Smooth muscle cell of bladder (primary cell): ENCODE data around the gene VSIG8. TPM values are rescaled to one million over a fixed set of nuclear protein-coding genes. Genes with fewer than 3 reads are reported as not detected.

Experiments used
- total RNA-seq: library from RNA; depleted of rRNA; stranded (reverse); fragments of >200 nt; gene quantifications from 2 replicates; pipeline ENCODE4 v1.2.3, GENCODE V29; 2014

VSIG8 gene, protein sequence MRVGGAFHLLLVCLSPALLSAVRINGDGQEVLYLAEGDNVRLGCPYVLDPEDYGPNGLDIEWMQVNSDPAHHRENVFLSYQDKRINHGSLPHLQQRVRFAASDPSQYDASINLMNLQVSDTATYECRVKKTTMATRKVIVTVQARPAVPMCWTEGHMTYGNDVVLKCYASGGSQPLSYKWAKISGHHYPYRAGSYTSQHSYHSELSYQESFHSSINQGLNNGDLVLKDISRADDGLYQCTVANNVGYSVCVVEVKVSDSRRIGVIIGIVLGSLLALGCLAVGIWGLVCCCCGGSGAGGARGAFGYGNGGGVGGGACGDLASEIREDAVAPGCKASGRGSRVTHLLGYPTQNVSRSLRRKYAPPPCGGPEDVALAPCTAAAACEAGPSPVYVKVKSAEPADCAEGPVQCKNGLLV
- total RNA-seq = not detected in 2 replicates

GRCh38 chr1:159862557-159862956, at the start of gene VSIG8:
Gene VSIG8 (minus strand): TSS chr1:159862657. CDS start chr1:159862521, 136 bp downstream.

GRCh38 chr1:159900086-159900680, 37.7 kb upstream of the VSIG8 start, which contains the start of gene CFAP45:
Gene CFAP45 (minus strand): TSS chr1:159900165. CDS start chr1:159900098, 67 bp downstream.

DNA sequence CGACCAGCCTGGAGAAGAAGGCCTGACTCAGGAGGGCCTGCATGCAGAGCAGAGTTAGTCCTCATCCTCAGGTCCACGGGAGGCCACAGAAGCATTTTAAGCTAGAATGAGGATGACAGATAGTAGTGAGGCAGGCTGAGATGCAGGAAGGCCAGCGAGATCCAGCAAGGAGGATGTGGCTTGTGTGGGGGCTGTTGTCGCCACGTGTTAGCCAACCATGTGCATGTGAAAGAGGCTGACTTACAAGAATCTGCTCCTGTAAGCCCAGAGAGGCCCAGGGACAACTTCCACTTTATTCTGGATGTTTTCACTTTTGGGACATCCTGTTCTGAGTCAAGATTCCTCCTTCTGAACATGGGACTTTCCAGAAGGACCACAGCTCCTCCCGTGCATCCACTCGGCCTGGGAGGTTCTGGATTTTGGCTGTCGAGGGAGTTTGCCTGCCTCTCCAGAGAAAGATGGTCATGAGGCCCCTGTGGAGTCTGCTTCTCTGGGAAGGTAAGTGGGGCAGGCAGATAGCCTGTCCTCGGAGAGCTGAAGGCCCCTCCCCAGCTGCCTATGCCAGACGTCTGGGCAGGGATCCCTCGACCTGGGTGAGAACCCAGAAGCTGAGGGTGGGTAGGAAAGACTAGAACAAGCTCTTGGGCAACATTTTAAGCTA, 35.9 kb downstream of the VSIG8 start, which contains the start of gene SLAMF8:
Gene SLAMF8, plus strand, starts transcription at position 433 of the 661 bp plus-strand sequence. Its CDS starts 26 bp downstream, at position 459.

Other genes starting within 250 kb of the VSIG8 start
- not detected in 2 replicates for gene CRP, start 148.1 kb downstream of the VSIG8 start, total RNA-seq
- 10.5 and 12.0 TPM in 2 replicates for gene DUSP23, start 81.7 kb downstream of the VSIG8 start, total RNA-seq
- not detected in 2 replicates for gene FCRL6, start 60.3 kb downstream of the VSIG8 start, total RNA-seq
- gene SLAMF8, start 35.8 kb downstream of the VSIG8 start, total RNA-seq = not detected in 2 replicates
- gene CFAP45, start 37.5 kb upstream of the VSIG8 start, total RNA-seq = 0.46 and 0.85 TPM in 2 replicates
- 134 and 204 TPM in 2 replicates for gene TAGLN2, start 62.9 kb upstream of the VSIG8 start, total RNA-seq
- under 0.01 TPM in 1 of 2 replicates, not detected in the other for gene IGSF9, start 83.0 kb upstream of the VSIG8 start, total RNA-seq
- gene SLAMF9, start 91.6 kb upstream of the VSIG8 start, total RNA-seq = 0.28 and 0.46 TPM in 2 replicates
- gene PIGM, start 169.3 kb upstream of the VSIG8 start, total RNA-seq = 3.3 and 3.7 TPM in 2 replicates
- under 0.01 TPM in 1 of 2 replicates, not detected in the other for gene KCNJ10, start 207.5 kb upstream of the VSIG8 start, total RNA-seq
- gene KCNJ9, start 218.9 kb upstream of the VSIG8 start, total RNA-seq = under 0.01 TPM in 2 replicates
- 23.2 and 32.3 TPM in 2 replicates for gene IGSF8, start 236.0 kb upstream of the VSIG8 start, total RNA-seq